GM12878 (cell line): ENCODE measurements around the gene FGD3. TPM values are rescaled to one million over a fixed set of nuclear protein-coding genes. Genes with fewer than 3 reads are reported as not detected.

Experiments
- ATAC-seq: fragments of 200-7000 bp; cut with Tn5 transposase; 3 replicates; pipeline ENCODE4 v1.9.1; 2020; ENCODE audit warnings: mild to moderate bottlenecking, moderate library complexity
- BruUV-seq: library from RNA; stranded (reverse); fragments of 400-500 nt; replicated peaks from 2 replicates; lab custom pipeline; 2021; lab: Mats Ljungman, UMichigan
- CTCF ChIA-PET: fragments of 300-600 bp; sonication (Branson Sonifier 250); formaldehyde crosslinking; extraction: SDS; loops from one replicate; lab custom pipeline; 2021; ENCODE audit warnings: inconsistent platforms; lab: Yijun Ruan, JAX
- POLR2A ChIA-PET: fragments of 350-600 bp; formaldehyde crosslinking; extraction: SDS; loops from one replicate; lab custom pipeline; 2021; ENCODE audit warnings: inconsistent platforms; lab: Charles Lee
- RAD21 ChIA-PET: fragments of 300-600 bp; sonication (Branson Sonifier 250); formaldehyde crosslinking; loops from one replicate; lab custom pipeline; 2023; ENCODE audit warnings: antibody characterized with exemption; ENCODE audit not compliant: unreplicated experiment; lab: Charles Lee
- SMC1A ChIA-PET: fragments of 300-600 bp; sonication (Branson Sonifier 250); formaldehyde crosslinking; loops from one replicate; lab custom pipeline; 2023; ENCODE audit not compliant: unreplicated experiment, uncharacterized antibody; lab: Charles Lee
- DNase-seq: peaks from one replicate; pipeline ENCODE4 v3.0.0-alpha.2; 2011; ENCODE audit warnings: low read depth, low spot score
- FAIRE-seq: peaks from 3 replicates; lab custom pipeline; 2011; peaks lifted over from hg19 to GRCh38; lab: Jason Lieb, UNC
- H2AFZ ChIP-seq: 2 replicates; pipeline ENCODE4 v1.6.0; 2011; ENCODE audit warnings: low read depth, low read length, control low read depth; ENCODE audit not compliant: control insufficient read depth
- H3K27ac ChIP-seq: 2 replicates; pipeline ENCODE4 v1.5.1; 2011; ENCODE audit warnings: control low read depth; ENCODE audit not compliant: control insufficient read depth, insufficient read depth
- H3K27me3 ChIP-seq, 2 experiments: replicated peaks in 1 of 2; 2 replicates each; pipeline versions ENCODE4 v1.6.0 to v1.6.1; 2011; ENCODE audit warnings: low read length in 1 of 2; ENCODE audit not compliant: control insufficient read depth in 2 of 2, insufficient read depth in 2 of 2
- H3K36me3 ChIP-seq, 2 experiments: 2 replicates each; pipeline ENCODE4 v1.5.1; 2011; ENCODE audit warnings: low read length in 1 of 2; ENCODE audit not compliant: control insufficient read depth in 2 of 2, insufficient read depth in 2 of 2
- H3K4me1 ChIP-seq: 2 replicates; pipeline ENCODE4 v1.6.1; 2011; ENCODE audit warnings: mild to moderate bottlenecking, low read length, moderate library complexity, mixed read lengths; ENCODE audit not compliant: control insufficient read depth, insufficient read depth
- H3K4me2 ChIP-seq: 2 replicates; pipeline ENCODE4 v1.6.0; 2011; ENCODE audit warnings: control low read depth; ENCODE audit not compliant: control insufficient read depth, insufficient read depth
- H3K4me3 ChIP-seq: fragments of 200-600 bp; sonication (generic); 2 replicates; pipeline ENCODE4 v1.5.1; 2016
- H3K79me2 ChIP-seq: 2 replicates; pipeline ENCODE4 v1.6.0; 2011; ENCODE audit warnings: low read length; ENCODE audit not compliant: control insufficient read depth, insufficient read depth
- H3K9ac ChIP-seq: 2 replicates; pipeline ENCODE4 v1.8.0; 2011; ENCODE audit warnings: low read length, control low read depth, mixed read lengths; ENCODE audit not compliant: control insufficient read depth, insufficient read depth
- H3K9me3 ChIP-seq: replicated peaks from 3 replicates; pipeline ENCODE4 v1.5.1; 2011; ENCODE audit warnings: mild to moderate bottlenecking, low read length; ENCODE audit not compliant: control insufficient read depth, insufficient read depth
- H4K20me1 ChIP-seq: 2 replicates; pipeline ENCODE4 v1.6.0; 2011; ENCODE audit not compliant: control insufficient read depth, insufficient read depth
- CEBPB ChIP-seq, 2 experiments: fragments of 150-350 bp in 1 of 2; IDR thresholded peaks; 2 replicates each; pipeline ENCODE4 v1.6.1; 2012 to 2014; ENCODE audit warnings: low read depth in 2 of 2, low read length in 2 of 2, borderline replicate concordance in 1 of 2, inconsistent platforms in 1 of 2
- CTCF ChIP-seq, 3 experiments: IDR thresholded peaks in 2 of 3; conservative IDR thresholded peaks in 1 of 3; 2 replicates each; pipeline ENCODE4 v1.5.1; 2011; ENCODE audit warnings: low read depth in 3 of 3, low read length in 3 of 3, mild to moderate bottlenecking in 3 of 3, control low read depth in 2 of 3, moderate library complexity in 2 of 3, inconsistent platforms in 1 of 3, mixed read lengths in 1 of 3; ENCODE audit not compliant: control insufficient read depth in 2 of 3, insufficient read depth in 1 of 3; ENCODE audit errors: extremely low read depth in 1 of 3
- EED ChIP-seq: sonication (generic); IDR thresholded peaks from 2 replicates; pipeline ENCODE4 v1.6.1; 2016; ENCODE audit warnings: antibody characterized with exemption, low read depth
- FOXK2 ChIP-seq: fragments of 450-650 bp; IDR thresholded peaks from 2 replicates; pipeline ENCODE4 v1.6.1; 2017; ENCODE audit warnings: mild to moderate bottlenecking, moderate library complexity
- GATAD2B ChIP-seq: fragments of 450-650 bp; conservative IDR thresholded peaks from 2 replicates; pipeline ENCODE4 v1.6.1; 2017; ENCODE audit warnings: low read depth, mild to moderate bottlenecking, moderate library complexity
- KLF5 ChIP-seq: fragments of 450-650 bp; IDR thresholded peaks from 2 replicates; pipeline ENCODE4 v1.6.1; 2014; ENCODE audit warnings: mild to moderate bottlenecking; ENCODE audit not compliant: partially characterized antibody
- MLLT1 ChIP-seq: fragments of 450-650 bp; IDR thresholded peaks from 2 replicates; pipeline ENCODE4 v1.6.1; 2016; ENCODE audit warnings: mild to moderate bottlenecking
- POLR2AphosphoS2 ChIP-seq: IDR thresholded peaks from 2 replicates; pipeline ENCODE4 v1.6.1; 2011; ENCODE audit warnings: low read depth, mild to moderate bottlenecking, low read length, improper control_type of control experiment, moderate library complexity
- RFX5 ChIP-seq: IDR thresholded peaks from 2 replicates; pipeline ENCODE4 v1.6.1; 2011; ENCODE audit warnings: low read depth, low read length, improper control_type of control experiment
- SMARCA5 ChIP-seq: fragments of 450-650 bp; IDR thresholded peaks from 2 replicates; pipeline ENCODE4 v1.6.1; 2017; ENCODE audit warnings: mild to moderate bottlenecking
- SRF ChIP-seq, 2 experiments: IDR thresholded peaks; 2 replicates each; pipeline ENCODE4 v1.6.1; 2011; ENCODE audit warnings: low read depth in 2 of 2, low read length in 2 of 2, mild to moderate bottlenecking in 1 of 2, moderate library complexity in 1 of 2
- YY1 ChIP-seq: IDR thresholded peaks from 2 replicates; pipeline ENCODE4 v1.6.1; 2011; ENCODE audit warnings: low read depth, mild to moderate bottlenecking, low read length
- ZBTB4 ChIP-seq: fragments of 450-650 bp; formaldehyde crosslinking; IDR thresholded peaks from 2 replicates; pipeline ENCODE4 v1.4.0; 2022; ENCODE audit warnings: mild to moderate bottlenecking, moderate library complexity
- ZSCAN29 ChIP-seq: fragments of 450-650 bp; IDR thresholded peaks from 2 replicates; pipeline ENCODE4 v1.6.1; 2017; ENCODE audit warnings: mild to moderate bottlenecking, moderate library complexity
- ZZZ3 ChIP-seq: IDR thresholded peaks from 2 replicates; pipeline ENCODE4 v1.6.1; 2011; ENCODE audit warnings: low read depth; ENCODE audit not compliant: control insufficient read depth, insufficient read length
- WGBS: methylation state at CpG from one replicate; pipeline ENCODE4 v1.1.6; 2016; ENCODE audit warnings: low lambda C conversion rate; ENCODE audit not compliant: insufficient replicate concordance, insufficient coverage; ENCODE audit errors: missing lambda C conversion rate; 5-methylcytosine and 5-hydroxymethylcytosine counted together
- in situ Hi-C: fragments of 300-500 bp; cut with MboI; formaldehyde crosslinking; loops from 9 replicates; pipeline ENCODE4 v1.14.3; 2018; ENCODE audit warnings: mixed read lengths
- intact Hi-C: fragments of 100-400 bp; cut with micrococcal nuclease; formaldehyde crosslinking; loops from one replicate; pipeline ENCODE4 v1.14.2; 2022; ENCODE audit not compliant: unreplicated experiment
- polyA plus RNA-seq, 11 experiments: library from polyadenylated mRNA; depleted of rRNA in 4 of 11; unstranded in 6 of 11; stranded (reverse) in 5 of 11; fragments of >200 nt; fragmentation: Nextera tagmentation in 4 of 11; fragmentation: Illumina TruSeq in 1 of 11; extraction: Ambion mirVana in 4 of 11; extraction: Trizol in 1 of 11; gene quantifications; 1 replicate in 1 of 11; 2 replicates in 10 of 11; pipeline versions ENCODE4 v1.2.1 to v1.2.3, GENCODE V29; 2011 to 2016; ENCODE audit warnings: inconsistent platforms in 2 of 11, missing spikeins in 2 of 11, low read depth in 1 of 11
- total RNA-seq, 4 experiments: library from RNA; depleted of rRNA in 3 of 4; stranded (reverse); fragments of >200 nt in 3 of 4; fragmentation: Illumina TruSeq in 1 of 4; extraction: Trizol in 1 of 4; gene quantifications; 2 replicates each; pipeline versions ENCODE4 v1.2.1 to v1.2.3, GENCODE V29; 2013 to 2021

The FGD3 gene
- total and polyA plus RNA-seq, 10 of the 15 experiments (the other 5 are each of a cell fraction or from before 2014, with no cell fraction given): 0.26 to 18.1 (median 12.4) TPM

GRCh38 chr9:92971121-92971520 is 23.8 kb downstream of the FGD3 start (continued):
- TF ChIP-seq SMARCA5 (no peak), ZZZ3 (no peak), MLLT1 (no peak), ZSCAN29 (no peak), RFX5 (no peak), FOXK2 (no peak), POLR2AphosphoS2 (no peak), CEBPB (IDR thresholded peaks at IDR 0.05; ENCODE audit: borderline replicate concordance in 1 of 2, low read depth in 2 of 2, low read length in 2 of 2) (no peak), CTCF (IDR thresholded peaks at IDR 0.05 in 2 of 3, conservative IDR thresholded peaks at IDR 0.05 in 1 of 3; ENCODE audit: control insufficient read depth in 2 of 3, extremely low read depth in 1 of 3, insufficient read depth in 1 of 3, low read depth in 3 of 3, low read length in 3 of 3) (no peak), GATAD2B (no peak)

- H3K9ac ChIP-seq: no peak overlapping the region
- no peak overlapping the region for H2AFZ ChIP-seq
- intact Hi-C loops (no loop called here), in situ Hi-C loops (no loop called here)
- peaks cover 7 to 10% of the 10 kb centered on the region in 2 experiments; a peak in 3 of 4 replicates for H3K36me3 ChIP-seq
- peaks cover 2% of the 10 kb centered on the region; the same call in 1 of the 2 replicates for H4K20me1 ChIP-seq
- ATAC-seq (no peak), FAIRE-seq (no peak), DNase-seq (no peak)
- H3K27ac ChIP-seq: no peak overlapping the region
- peaks cover 5% of the 10 kb centered on the region for H3K79me2 ChIP-seq
- WGBS: 100% methylated on average over 1 of the region's 1 CpG
- no peak for TF ChIP-seq EED
- TF ChIP-seq YY1: no peak
- TF ChIP-seq ZBTB4 (CRISPR knock-in tag): no peak
- TF ChIP-seq KLF5: no peak
- no peak for TF ChIP-seq SRF (IDR thresholded peaks at IDR 0.05; ENCODE audit: low read depth in 2 of 2, low read length in 2 of 2)
- no peak overlapping the region for H3K4me3 ChIP-seq
- BruUV-seq: no TSS peak
- peaks cover 9% of the 10 kb centered on the region for H3K4me1 ChIP-seq
- no peaks in the 10 kb centered on the region for H3K9me3 ChIP-seq
- ChIA-PET SMC1A (interaction anchor here (0.8 to 1.3 kb wide), 4 partner anchors 14 to 176 kb away, joined by 3 to 4 read pairs (median 3); no protein-coding TSS in a partner anchor), RAD21 (interaction anchor here (0.7 to 1.0 kb wide), 2 partner anchors 15 to 43 kb away, joined by 3 read pairs; no protein-coding TSS in a partner anchor), CTCF (interaction anchor here (1.1 to 1.6 kb wide), 2 partner anchors 14 to 31 kb away, joined by 3 to 4 read pairs; no protein-coding TSS in a partner anchor), POLR2A (no interaction called here)
- no peaks in the 10 kb centered on the region for H3K27me3 ChIP-seq
- H3K4me2 ChIP-seq: no peak overlapping the region
These were observed 24.5 kb downstream of the FGD3 start for GRCh38 chr9:92971776-92972175.
